Panc1 (cell line): ENCODE measurements around the gene PPM1B.

Experiments used
- CTCF ChIP-seq: fragments of 450-650 bp; IDR thresholded peaks from 2 replicates; pipeline ENCODE4 v1.5.1; 2017; ENCODE audit warnings: mild to moderate bottlenecking
- POLR2AphosphoS5 ChIP-seq: IDR thresholded peaks from 2 replicates; pipeline ENCODE4 v1.6.1; 2012; ENCODE audit warnings: mild to moderate bottlenecking, low read depth, low read length, moderate library complexity

GRCh38 chr2:44172576-44172975 lies 3.9 kb downstream of the PPM1B start:
- no peak for TF ChIP-seq CTCF
- no peak for TF ChIP-seq POLR2AphosphoS5
